ENCODE results near the gene JARID2.

DNA sequence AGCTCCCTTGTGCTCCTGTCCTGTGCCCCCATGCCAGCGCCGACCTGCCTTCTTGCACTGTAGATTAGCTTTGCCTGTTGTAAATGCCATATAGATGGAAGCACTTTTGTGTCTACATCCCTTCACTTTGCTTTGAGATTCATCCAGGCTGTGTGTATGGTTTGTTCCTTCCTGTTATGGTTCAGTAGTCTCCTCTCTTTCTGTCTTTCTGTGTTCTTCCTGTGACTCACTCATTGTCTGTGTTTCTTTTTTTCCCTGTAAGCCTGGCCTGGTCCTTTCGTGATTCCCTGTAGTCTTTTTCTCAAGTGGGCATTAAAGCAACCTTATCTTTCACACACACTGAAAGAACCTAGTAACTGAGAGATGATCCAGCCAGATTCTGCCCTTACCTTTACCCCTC lies 66.6 kb downstream of the JARID2 start:
- TF ChIP-seq, protein P1, sequence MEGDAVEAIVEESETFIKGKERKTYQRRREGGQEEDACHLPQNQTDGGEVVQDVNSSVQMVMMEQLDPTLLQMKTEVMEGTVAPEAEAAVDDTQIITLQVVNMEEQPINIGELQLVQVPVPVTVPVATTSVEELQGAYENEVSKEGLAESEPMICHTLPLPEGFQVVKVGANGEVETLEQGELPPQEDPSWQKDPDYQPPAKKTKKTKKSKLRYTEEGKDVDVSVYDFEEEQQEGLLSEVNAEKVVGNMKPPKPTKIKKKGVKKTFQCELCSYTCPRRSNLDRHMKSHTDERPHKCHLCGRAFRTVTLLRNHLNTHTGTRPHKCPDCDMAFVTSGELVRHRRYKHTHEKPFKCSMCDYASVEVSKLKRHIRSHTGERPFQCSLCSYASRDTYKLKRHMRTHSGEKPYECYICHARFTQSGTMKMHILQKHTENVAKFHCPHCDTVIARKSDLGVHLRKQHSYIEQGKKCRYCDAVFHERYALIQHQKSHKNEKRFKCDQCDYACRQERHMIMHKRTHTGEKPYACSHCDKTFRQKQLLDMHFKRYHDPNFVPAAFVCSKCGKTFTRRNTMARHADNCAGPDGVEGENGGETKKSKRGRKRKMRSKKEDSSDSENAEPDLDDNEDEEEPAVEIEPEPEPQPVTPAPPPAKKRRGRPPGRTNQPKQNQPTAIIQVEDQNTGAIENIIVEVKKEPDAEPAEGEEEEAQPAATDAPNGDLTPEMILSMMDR (IDR thresholded peaks at IDR 0.05; ENCODE audit: low read length), result no peak
- no peak for TF ChIP-seq EZH2 (optimal IDR thresholded peaks at IDR 0.05; ENCODE audit: low read depth, low read length)
